NCI-H2227 treated with DMSO at 0.1 percent for 48 hours (cell line): ENCODE data around the gene NALCN.

ENCODE experiments used
- DNase-seq: peaks from one replicate; lab custom pipeline; 2025; lab: John Stamatoyannopoulos, UW

Gene NALCN

GRCh38 chr13:101283782-101284181, 132.5 kb downstream of the NALCN start:
- no peak for DNase-seq

- DNase-seq: no peak
These were observed 143.4 kb downstream of the NALCN start for GRCh38 chr13:101272886-101273285.

GRCh38 chr13:101271681-101272245, 144.5 kb downstream of the NALCN start:
- no peak for DNase-seq

GRCh38 chr13:101267656-101268055, 148.7 kb downstream of the NALCN start:
- DNase-seq: no peak

DNA sequence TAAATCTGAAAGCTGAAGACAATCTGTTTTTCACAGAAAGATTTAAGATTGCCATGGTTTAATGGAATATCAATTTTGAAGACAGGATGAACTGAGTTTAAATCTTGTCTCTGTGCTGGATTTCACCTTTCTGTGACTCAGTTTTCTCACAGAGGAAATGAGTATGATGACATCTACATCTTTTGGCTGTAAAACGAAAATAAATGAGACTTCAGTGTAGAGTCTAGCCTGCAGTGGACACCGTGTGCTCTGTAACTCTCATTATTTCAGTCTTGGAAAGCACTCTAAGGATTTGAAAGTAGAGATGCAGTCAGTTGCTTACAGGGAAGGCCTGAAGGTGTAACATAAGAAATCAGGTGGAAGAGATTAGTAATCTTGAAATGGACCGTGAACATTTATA, 150.4 kb downstream of the NALCN start:
- DNase-seq: no peak

DNA sequence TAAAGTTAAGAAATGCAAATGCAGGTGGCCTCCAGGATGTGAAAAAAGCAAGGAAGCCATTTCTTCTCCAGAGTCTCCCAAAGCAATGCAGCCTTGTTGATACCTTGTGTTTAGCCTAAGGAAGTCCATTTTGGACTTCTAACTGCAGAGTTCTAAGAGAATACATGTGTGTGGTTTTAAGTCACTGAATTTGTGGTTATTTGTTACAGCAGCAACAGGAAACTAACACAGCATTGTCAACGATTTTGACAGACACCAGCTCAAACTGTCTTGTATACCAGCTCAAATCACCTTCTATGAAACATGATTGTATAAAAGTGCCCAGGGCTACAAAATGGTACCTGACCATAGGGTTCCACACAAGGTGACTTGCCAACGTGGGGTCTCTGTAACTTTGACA, 151.4 kb downstream of the NALCN start:
- DNase-seq: no peak

DNA sequence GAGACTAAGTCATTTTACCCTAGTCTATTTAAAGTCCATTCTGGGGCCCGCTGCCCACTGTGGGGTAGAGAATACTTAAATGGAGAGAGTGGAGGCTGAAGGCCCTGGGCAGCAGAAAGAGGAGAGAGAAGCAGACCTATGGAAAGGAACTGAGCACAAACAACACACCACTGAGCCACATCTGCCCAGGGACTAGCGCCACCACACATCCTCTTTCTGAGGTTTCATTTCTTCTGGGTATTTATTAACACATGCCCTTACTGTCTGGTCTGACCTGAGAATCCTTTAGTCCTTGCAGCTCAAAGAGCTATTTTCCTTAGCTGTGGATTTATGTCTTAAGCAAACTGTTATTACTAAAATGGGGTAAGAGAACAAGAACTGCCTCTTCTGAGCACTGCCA, 154.0 kb downstream of the NALCN start:
- DNase-seq: no peak

DNA sequence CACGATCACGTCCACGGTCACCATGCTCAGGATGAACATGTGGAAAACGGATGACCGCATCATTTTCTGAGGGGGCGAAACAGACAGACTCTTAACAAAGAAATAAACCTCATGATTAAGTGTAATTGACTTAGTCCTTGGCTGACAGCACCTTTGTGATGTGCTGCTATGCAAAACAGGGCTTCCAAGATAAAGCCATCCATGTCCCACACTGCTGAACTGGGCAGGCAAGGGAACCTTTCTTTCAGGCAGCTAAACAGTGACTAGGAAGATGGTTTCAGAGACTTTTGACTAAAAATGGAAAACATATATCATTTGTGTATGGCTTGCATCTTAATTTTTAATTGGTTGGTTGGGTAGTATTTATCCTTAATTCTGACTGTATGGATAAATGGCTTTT, 157.8 kb downstream of the NALCN start:
- no peak for DNase-seq

- DNase-seq: peak; percentile 23
These were observed 158.2 kb downstream of the NALCN start for GRCh38 chr13:101258071-101258470.

GRCh38 chr13:101248739-101249514, 167.4 kb downstream of the NALCN start:
- no peak for DNase-seq

DNA sequence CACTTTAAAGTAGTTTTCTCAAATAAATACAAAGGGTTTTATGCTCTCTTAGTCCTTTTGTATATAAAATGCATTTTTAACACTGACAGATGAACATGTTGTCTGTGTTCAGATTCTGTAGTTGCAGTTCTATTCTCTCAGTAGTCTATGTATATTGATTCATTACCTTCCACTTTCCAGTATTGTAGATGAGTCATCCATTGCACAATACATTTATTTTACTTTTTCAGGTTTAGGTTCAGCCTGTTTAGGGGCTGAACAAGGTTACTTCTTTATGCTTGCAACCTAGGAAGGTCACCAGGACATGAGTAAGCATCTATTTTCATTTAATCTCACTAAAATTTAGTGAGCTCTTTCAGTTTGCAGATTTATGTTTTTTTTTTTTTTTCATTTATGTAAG, 173.6 kb downstream of the NALCN start:
- no peak for DNase-seq

DNA sequence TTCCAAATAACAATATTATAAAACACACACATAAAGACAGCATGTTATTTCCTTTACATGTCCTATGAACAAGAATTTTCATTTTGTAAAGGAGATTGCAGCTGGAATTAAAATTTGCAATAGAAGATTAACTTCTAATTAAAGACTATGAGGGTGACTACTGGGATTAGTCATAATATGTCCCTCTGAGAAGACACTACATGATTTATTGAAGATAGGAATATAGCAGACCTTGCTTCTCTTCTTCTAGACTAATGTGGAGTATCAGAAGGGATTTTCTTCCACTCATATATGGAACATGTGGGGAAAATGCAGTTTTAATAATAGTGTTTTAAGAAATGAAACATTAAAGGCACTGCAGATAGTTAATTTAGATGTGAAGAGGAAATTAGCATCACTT, 177.8 kb downstream of the NALCN start:
- DNase-seq: no peak

GRCh38 chr13:101231751-101232428, 184.4 kb downstream of the NALCN start:
- DNase-seq: no peak

DNA sequence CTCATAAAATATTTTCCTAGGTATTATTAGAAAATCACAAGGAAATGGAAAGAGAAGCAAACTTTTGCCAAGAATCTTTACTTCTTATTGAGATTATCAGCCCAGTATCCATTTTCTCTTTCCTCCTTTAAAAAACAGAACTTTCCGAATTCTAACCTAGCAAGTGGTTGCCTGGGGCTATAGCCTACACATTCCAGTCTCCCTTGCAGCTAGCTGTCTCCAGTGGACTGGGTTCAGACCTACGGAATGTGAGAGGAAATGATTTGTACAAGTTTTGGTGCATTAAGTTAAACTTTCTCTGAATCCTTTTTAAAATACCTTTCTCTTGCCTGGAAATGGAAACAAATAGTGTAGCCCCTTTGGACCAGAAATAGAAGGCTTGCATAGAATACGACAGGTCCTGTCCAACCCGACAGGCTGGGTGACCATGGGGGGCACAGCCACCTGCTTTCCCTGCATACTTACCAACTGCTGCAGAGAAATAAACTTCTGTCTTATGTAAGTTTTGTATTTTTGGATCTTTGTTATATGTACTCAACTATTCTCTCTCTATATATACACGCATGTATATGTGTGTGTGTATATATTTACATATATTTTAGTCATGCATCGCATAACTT, 185.9 kb downstream of the NALCN start:
- DNase-seq: no peak

- DNase-seq: no peak
These were observed 196.6 kb downstream of the NALCN start for GRCh38 chr13:101219609-101220265.

DNA sequence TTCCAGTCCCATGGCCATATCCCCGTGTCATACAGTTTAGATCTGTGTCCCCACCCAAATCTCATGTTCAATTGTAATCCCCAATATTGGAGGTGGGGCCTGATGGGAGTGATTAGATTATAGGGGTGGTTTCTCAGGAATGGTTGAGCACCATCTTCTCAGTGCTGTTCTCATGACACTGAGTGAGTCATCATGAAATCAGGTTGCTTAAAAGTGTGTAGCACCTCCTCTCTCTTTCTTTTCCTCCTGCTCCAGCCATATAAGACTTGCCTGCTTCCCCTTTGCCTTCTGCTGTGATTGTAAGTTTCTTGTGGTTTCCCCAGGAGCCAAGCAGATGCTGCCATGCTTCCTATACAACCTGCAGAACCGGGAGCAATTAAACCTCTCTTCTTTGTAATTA, 197.8 kb downstream of the NALCN start:
- DNase-seq: no peak

DNA sequence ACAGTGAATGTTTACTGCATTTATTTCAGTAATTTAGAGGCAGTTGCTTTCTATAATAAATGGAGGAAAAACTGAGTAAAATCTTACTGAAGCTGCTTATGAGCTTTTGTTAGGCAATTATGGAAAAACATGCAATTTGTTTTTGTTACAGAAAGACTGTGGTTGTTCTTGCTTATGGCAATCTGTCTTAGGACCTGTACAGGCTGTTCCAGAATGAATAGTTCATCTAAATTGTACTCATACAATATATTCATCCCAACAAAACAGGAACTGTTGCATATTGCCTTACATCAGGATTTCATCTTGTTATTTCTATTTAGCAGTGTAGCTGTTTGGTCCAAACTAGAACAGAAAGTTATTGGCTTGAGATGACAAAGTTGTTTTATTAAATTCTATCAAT, 199.2 kb downstream of the NALCN start:
- no peak for DNase-seq

DNA sequence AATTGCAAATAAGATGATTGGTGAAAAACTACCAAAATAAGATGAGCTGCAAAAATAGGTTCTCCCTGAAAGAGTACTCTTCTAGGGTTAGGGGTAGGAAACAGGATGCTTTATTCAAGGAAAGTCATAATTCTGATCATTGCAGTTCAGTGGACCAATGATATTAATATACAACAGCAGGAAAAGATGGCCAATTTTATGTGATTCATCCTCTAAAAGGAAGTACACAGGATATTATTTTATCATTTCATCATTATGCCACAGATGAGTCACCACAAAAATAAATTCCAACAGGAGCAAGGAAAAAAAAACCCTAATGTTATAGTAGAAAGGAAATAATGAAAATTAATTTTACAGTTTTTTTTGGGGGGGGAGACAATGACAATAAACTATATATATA, 205.0 kb downstream of the NALCN start:
- no peak for DNase-seq

- no peak for DNase-seq
These were observed 205.5 kb downstream of the NALCN start for GRCh38 chr13:101210774-101211173.

DNA sequence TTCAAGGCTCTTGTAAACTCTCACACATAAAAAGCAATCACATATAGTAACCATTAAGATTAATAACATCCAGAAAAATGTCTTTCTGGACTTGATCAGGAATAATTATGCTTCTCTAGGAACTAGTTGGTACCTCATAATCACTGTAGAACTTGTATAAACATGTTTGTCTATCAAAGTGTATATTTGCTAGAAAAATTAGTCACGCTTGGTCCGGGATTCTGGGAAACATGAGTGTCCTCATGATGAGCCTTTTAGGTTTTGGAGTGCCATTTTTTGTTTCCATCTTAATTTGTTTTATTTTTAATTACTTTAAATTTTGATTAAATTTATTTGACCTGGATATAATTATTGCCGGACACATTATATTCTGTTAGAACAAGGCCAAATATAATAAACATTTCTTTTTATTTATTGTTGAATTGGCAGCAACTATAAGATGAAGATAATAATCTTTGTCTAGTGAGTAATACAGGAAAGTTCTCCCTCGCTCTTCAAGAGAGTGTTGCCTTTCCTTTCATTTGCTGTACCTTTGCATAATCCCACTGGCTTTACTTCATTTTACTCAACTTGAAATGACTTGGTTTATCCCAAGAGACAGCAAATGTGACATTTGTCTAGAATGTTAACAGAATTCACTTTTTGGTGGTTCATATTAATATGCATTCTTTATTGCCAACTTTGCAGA, 207.0 kb downstream of the NALCN start:
- DNase-seq: no peak

DNA sequence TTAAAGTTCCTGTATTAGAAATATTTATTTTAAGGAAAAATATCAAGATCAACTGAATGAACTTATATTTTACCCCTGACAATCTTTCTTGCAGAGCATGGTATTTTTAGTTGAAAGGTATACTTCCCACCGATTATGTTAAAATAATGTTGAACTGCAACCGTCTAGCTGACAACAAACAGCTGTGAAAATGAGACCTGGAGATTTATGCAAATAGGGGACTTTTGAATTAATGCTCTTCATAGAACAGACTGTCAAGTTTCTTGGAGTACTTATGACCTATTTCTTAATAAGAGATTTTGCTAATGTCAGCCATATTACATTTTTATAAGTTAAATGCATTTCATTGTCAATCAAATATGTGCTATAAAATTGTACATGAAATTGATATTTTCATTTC, 210.9 kb downstream of the NALCN start:
- DNase-seq: no peak
